ENCODE measurements around the gene HSF2BP.
A peak's percentile ranks its signal among the peaks of the same experiment; 100 is the strongest.
"Not testable (repeated sequence)": the region's sequence is repeated elsewhere in the genome, so short reads cannot be mapped to it uniquely, and the experiment has no call there.

HSF2BP gene

GRCh38 chr21:43659136-43660000 lies at the start of gene HSF2BP, which contains the start of gene RRP1B:
HSF2BP (minus strand) TSS chr21:43659488; CDS start chr21:43658096, 1,392 bp downstream.
RRP1B (plus strand) TSS chr21:43659560; CDS start chr21:43659665, 105 bp downstream.
- peak; percentile 55 for DNase-seq

DNA sequence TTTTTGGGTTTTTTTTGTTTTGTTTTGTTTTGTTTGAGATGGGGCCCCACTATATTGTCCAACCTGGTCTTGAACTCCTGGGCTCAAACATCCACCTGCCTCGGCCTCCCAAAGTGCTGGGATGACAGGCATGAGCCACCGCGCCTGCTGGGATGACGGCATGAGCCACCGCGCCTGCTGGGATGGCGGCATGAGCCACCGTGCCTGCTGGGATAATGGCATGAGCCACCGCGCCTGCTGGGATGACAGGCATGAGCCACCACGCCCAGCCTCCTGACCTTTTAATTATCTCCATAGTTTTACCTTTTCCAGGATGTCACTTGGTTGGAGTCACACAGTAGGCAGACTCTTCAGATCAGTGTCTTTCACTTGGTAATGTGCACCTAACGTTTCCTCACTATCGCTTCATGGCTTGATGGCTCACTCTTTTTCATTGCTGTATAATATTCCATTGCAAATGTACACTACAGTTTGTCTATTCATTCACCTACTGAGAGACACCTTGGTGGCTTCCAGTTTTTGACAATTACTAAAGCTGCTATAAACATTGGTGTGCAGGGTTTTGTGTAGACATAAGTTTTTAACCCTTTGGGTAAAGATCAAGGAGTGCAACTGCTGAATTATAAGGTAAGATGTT lies 49.6 kb upstream of the HSF2BP start:
- DNase-seq: no peak

GRCh38 chr21:43707462-43707861 lies 48.2 kb upstream of the HSF2BP start:
- DNase-seq: no peak

DNA sequence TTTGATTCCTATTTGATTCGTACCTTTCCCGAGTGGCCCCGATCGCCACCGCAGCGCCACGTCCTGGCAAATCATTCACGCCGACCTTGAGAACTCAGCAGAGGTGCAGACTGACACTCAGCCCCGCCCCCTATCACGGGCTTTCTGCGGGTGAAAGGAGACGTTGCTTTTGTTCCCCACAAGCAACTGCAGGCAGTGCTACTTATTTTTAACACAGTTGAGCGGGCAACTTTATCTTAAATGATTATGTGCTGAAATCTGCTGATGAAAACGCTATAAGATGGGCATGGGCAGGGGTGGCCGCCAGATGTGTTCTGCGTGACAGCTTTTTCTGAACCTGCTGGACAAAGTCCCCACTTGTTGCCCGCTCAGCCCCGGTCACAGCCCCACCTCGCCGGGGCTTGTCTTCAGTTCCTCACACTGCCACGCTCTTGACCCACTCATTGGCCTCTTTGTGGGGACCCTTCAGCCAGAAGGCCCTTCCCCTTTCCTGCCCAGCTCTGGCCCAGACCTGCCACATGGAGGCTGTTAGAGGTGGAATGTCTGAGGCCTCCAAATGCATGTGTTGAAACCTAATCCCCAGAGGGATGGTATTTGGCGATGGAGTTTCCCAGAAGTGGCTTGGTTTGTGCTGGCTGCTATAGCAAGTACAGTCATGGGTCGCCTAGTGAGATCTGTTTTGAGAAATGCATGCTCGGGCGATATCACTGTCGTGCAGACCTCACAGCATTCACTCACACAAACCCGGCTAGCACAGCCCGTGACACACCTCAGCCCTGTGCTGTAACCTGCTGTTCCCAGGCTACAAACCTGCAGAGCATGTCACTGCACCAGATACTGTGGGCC lies 44.0 kb upstream of the HSF2BP start:
- no peak for DNase-seq

- no peak for DNase-seq
These were observed 43.4 kb upstream of the HSF2BP start for GRCh38 chr21:43702785-43703034.

- no peak for DNase-seq
These were observed 42.9 kb upstream of the HSF2BP start for GRCh38 chr21:43701936-43702784.

GRCh38 chr21:43699933-43700599 lies 40.8 kb upstream of the HSF2BP start:
- no peak for DNase-seq

- not testable (repeated sequence) for DNase-seq
These were observed 40.1 kb upstream of the HSF2BP start for GRCh38 chr21:43699492-43699777.

- DNase-seq: no peak
These were observed 38.7 kb upstream of the HSF2BP start for GRCh38 chr21:43697758-43698643.

DNA sequence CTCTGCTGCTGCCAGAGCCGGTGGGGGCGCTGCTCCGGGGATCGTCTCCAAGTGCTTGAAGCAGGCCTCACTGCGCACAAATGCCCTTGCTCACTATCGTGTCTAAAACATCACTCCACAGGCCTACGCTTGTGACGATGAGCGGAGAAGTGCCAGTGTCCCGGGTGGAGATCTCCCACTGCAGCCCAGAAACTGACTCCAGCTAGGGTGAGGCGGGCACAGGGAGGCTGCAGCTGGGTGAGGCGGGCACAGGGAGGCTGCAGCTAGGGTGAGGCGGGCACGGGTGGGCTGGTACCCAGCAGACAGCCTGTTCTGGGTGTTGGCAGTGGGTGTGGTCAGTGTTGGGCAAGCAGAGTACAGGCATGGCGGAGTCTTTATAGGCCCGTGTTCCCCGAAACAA lies 36.9 kb upstream of the HSF2BP start:
- no peak for DNase-seq

- DNase-seq: no peak
These were observed 35.3 kb upstream of the HSF2BP start for GRCh38 chr21:43694437-43695079.

GRCh38 chr21:43693981-43694380 lies 34.7 kb upstream of the HSF2BP start:
- no peak for DNase-seq

GRCh38 chr21:43692949-43693348 lies 33.7 kb upstream of the HSF2BP start:
- no peak for DNase-seq

GRCh38 chr21:43691801-43692200 lies 32.5 kb upstream of the HSF2BP start:
- DNase-seq: no peak

DNA sequence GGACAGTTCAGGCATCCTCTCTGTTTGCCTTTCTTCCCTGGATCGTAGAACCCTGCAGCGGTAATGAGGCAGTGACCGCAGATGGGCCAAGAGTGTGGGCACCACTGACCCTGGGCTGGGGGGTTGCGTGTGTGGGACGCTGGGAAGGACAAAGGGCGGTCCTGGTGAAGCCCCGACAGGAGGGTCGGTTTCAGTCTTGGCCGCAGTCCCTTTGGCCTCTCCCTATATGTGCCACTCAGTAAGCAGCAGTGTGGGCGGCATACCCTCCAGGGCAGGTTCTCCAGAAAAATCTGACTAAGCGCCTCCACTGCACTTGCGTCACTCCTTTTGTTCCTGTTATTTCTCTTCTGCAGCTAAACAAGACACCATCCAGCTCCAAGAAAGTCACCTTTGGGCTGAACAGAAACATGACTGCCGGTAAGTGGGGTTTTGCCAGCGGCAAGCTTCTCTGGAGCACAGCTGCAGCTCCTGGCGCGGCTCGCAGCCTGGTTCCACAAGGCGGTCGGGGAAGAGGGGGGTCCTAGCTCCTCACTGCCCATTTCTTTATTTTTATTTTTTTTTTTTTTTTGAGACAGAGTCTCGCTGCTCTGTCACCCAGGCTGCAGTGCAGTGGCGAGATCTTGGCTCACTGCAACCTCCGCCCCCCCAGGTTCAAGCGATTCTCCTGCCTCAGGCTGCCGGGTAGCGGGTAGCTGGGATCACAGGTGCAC lies 32.0 kb upstream of the HSF2BP start:
- no peak for DNase-seq

DNA sequence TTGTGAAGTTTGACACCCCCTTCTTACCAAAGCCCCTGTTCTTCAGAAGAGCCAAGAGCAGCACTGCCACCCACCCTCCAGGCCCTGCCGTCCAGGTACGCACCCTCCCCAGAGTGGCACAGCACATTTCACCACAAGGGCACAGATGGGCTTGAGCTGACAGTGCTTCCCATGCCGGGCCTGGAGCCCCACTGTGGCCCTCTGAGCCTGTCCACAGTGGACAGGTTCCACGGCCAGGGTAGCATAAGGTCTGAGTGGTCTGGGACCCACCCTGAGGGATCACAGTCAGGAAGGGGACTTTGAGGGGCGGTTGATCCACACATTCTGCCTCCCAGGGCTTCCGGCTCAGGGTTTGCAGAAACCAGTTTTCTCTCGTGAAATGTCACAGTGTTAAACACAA lies 31.1 kb upstream of the HSF2BP start:
- DNase-seq: no peak

DNA sequence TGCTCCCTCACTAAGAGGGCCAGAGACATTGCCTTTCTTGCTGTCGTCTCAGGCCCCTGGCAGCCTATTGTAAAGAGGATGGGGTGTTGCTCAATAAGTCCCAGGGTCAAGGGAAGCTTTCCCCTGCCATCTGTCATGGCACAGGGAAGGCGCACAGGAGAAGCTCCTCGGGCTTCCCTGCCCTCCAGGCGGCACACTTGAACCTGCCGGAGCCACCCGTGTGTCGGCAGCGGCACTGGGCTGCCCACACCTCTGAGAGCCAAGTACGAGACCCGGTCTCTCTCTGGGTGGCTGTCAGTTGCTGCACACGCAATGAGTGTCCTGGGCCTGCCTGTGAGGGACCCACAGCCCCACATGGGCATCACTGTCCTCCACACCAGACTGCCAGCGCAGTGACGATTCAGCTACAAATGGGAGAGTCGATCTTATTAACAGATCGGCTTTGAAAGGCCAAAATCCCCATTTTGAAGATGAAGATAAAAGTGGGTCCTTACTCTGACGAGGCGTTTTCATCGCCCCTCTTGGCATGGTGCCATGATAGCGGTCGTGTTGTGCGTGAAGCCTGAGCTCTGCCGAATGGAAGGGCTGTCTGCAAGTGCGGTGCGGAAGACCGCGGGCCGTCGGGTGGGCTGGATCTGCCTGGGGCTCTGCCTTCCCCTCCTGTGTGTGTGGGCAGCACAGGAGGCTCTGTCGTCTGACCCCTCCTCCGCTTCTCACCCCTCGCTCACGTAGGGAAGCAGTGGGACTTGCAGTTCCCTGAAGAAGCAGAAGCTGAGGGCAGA lies 30.5 kb upstream of the HSF2BP start:
- DNase-seq: no peak

GRCh38 chr21:43688906-43689305 lies 29.6 kb upstream of the HSF2BP start:
- DNase-seq: no peak

Data from T1000 (cell line).